ENCODE results near the gene DKK3.

Gene DKK3

GRCh38 chr11:11978098-11978637 is 30.3 kb downstream of the DKK3 start:
- Histone ChIP-seq H3K27me3 (ENCODE audit: control insufficient read depth, insufficient read depth, low read length) (no peaks in the 10 kb centered on the region), H3K27ac (ENCODE audit: low read length) (no peak overlapping the region), H3K4me1 (ENCODE audit: control insufficient read depth, low read depth, low read length) (peaks cover 11% of the 10 kb centered on the region), H3K9me3 (ENCODE audit: control insufficient read depth, low read depth, low read length) (no peaks in the 10 kb centered on the region), H3K36me3 (ENCODE audit: control insufficient read depth, low read depth, low read length) (no peaks in the 10 kb centered on the region), H3K9ac (ENCODE audit: low read length) (no peak overlapping the region), H3K4me3 (ENCODE audit: low read length) (no peak overlapping the region)

GRCh38 chr11:11977206-11977938 is 31.1 kb downstream of the DKK3 start:
- no peak overlapping the region for H3K4me3 ChIP-seq (ENCODE audit: low read length)
- no peak overlapping the region for H3K27ac ChIP-seq (ENCODE audit: low read length)
- peaks cover 11% of the 10 kb centered on the region for H3K4me1 ChIP-seq (ENCODE audit: control insufficient read depth, low read depth, low read length)
- H3K27me3 ChIP-seq (ENCODE audit: control insufficient read depth, insufficient read depth, low read length) = no peaks in the 10 kb centered on the region
- no peaks in the 10 kb centered on the region for H3K36me3 ChIP-seq (ENCODE audit: control insufficient read depth, low read depth, low read length)
- H3K9ac ChIP-seq (ENCODE audit: low read length) = no peak overlapping the region
- H3K9me3 ChIP-seq (ENCODE audit: control insufficient read depth, low read depth, low read length) = no peaks in the 10 kb centered on the region

GRCh38 chr11:11976481-11977127 is 31.8 kb downstream of the DKK3 start:
- Histone ChIP-seq H3K27me3 (ENCODE audit: control insufficient read depth, insufficient read depth, low read length) (no peaks in the 10 kb centered on the region), H3K36me3 (ENCODE audit: control insufficient read depth, low read depth, low read length) (no peaks in the 10 kb centered on the region), H3K9ac (ENCODE audit: low read length) (no peak overlapping the region), H3K4me3 (ENCODE audit: low read length) (no peak overlapping the region), H3K9me3 (ENCODE audit: control insufficient read depth, low read depth, low read length) (no peaks in the 10 kb centered on the region), H3K4me1 (ENCODE audit: control insufficient read depth, low read depth, low read length) (peaks cover 11% of the 10 kb centered on the region), H3K27ac (ENCODE audit: low read length) (no peak overlapping the region)

- no peaks in the 10 kb centered on the region for H3K9me3 ChIP-seq (ENCODE audit: control insufficient read depth, low read depth, low read length)
- no peak overlapping the region for H3K27ac ChIP-seq (ENCODE audit: low read length)
- H3K36me3 ChIP-seq (ENCODE audit: control insufficient read depth, low read depth, low read length) = no peaks in the 10 kb centered on the region
- peaks cover 11% of the 10 kb centered on the region for H3K4me1 ChIP-seq (ENCODE audit: control insufficient read depth, low read depth, low read length)
- H3K9ac ChIP-seq (ENCODE audit: low read length) = no peak overlapping the region
- H3K4me3 ChIP-seq (ENCODE audit: low read length) = no peak overlapping the region
- H3K27me3 ChIP-seq (ENCODE audit: control insufficient read depth, insufficient read depth, low read length) = no peaks in the 10 kb centered on the region
Observed at GRCh38 chr11:11975201-11976092, 33.0 kb downstream of the DKK3 start.

GRCh38 chr11:11973866-11974265 is 34.6 kb downstream of the DKK3 start:
- no peak overlapping the region for H3K27ac ChIP-seq (ENCODE audit: low read length)

GRCh38 chr11:11973361-11973800 is 35.0 kb downstream of the DKK3 start:
- Histone ChIP-seq H3K27me3 (ENCODE audit: control insufficient read depth, insufficient read depth, low read length) (no peaks in the 10 kb centered on the region), H3K9ac (ENCODE audit: low read length) (no peak overlapping the region), H3K4me1 (ENCODE audit: control insufficient read depth, low read depth, low read length) (peaks cover 11% of the 10 kb centered on the region), H3K36me3 (ENCODE audit: control insufficient read depth, low read depth, low read length) (no peaks in the 10 kb centered on the region), H3K4me3 (ENCODE audit: low read length) (no peak overlapping the region), H3K27ac (ENCODE audit: low read length) (no peak overlapping the region), H3K9me3 (ENCODE audit: control insufficient read depth, low read depth, low read length) (no peaks in the 10 kb centered on the region)

More at GRCh38 chr11:11973866-11974265, 34.6 kb downstream of the DKK3 start:
- H3K9ac ChIP-seq (ENCODE audit: low read length) = no peak overlapping the region
- H3K27me3 ChIP-seq (ENCODE audit: control insufficient read depth, insufficient read depth, low read length) = no peaks in the 10 kb centered on the region
- H3K4me1 ChIP-seq (ENCODE audit: control insufficient read depth, low read depth, low read length) = peaks cover 11% of the 10 kb centered on the region
- no peaks in the 10 kb centered on the region for H3K9me3 ChIP-seq (ENCODE audit: control insufficient read depth, low read depth, low read length)
- H3K4me3 ChIP-seq (ENCODE audit: low read length) = no peak overlapping the region
- H3K36me3 ChIP-seq (ENCODE audit: control insufficient read depth, low read depth, low read length) = no peaks in the 10 kb centered on the region

- no peak overlapping the region for H3K4me3 ChIP-seq (ENCODE audit: low read length)
- no peaks in the 10 kb centered on the region for H3K27me3 ChIP-seq (ENCODE audit: control insufficient read depth, insufficient read depth, low read length)
- no peak overlapping the region for H3K9ac ChIP-seq (ENCODE audit: low read length)
- H3K9me3 ChIP-seq (ENCODE audit: control insufficient read depth, low read depth, low read length) = no peaks in the 10 kb centered on the region
- no peak overlapping the region for H3K27ac ChIP-seq (ENCODE audit: low read length)
- no peaks in the 10 kb centered on the region for H3K36me3 ChIP-seq (ENCODE audit: control insufficient read depth, low read depth, low read length)
- H3K4me1 ChIP-seq (ENCODE audit: control insufficient read depth, low read depth, low read length) = peaks cover 11% of the 10 kb centered on the region
Observed at GRCh38 chr11:11972730-11973341, 35.6 kb downstream of the DKK3 start.

- Histone ChIP-seq H3K4me3 (ENCODE audit: low read length) (no peak overlapping the region), H3K36me3 (ENCODE audit: control insufficient read depth, low read depth, low read length) (no peaks in the 10 kb centered on the region), H3K27me3 (ENCODE audit: control insufficient read depth, insufficient read depth, low read length) (no peaks in the 10 kb centered on the region), H3K9me3 (ENCODE audit: control insufficient read depth, low read depth, low read length) (no peaks in the 10 kb centered on the region), H3K4me1 (ENCODE audit: control insufficient read depth, low read depth, low read length) (peaks cover 5% of the 10 kb centered on the region), H3K27ac (ENCODE audit: low read length) (no peak overlapping the region), H3K9ac (ENCODE audit: low read length) (no peak overlapping the region)
Observed at GRCh38 chr11:11971906-11972547, 36.4 kb downstream of the DKK3 start.

GRCh38 chr11:11970556-11970955 is 37.9 kb downstream of the DKK3 start:
- H3K27ac ChIP-seq (ENCODE audit: low read length) = no peak overlapping the region
- H3K4me1 ChIP-seq (ENCODE audit: control insufficient read depth, low read depth, low read length) = no peaks in the 10 kb centered on the region
- no peak overlapping the region for H3K9ac ChIP-seq (ENCODE audit: low read length)
- no peaks in the 10 kb centered on the region for H3K9me3 ChIP-seq (ENCODE audit: control insufficient read depth, low read depth, low read length)
- H3K27me3 ChIP-seq (ENCODE audit: control insufficient read depth, insufficient read depth, low read length) = no peaks in the 10 kb centered on the region
- no peaks in the 10 kb centered on the region for H3K36me3 ChIP-seq (ENCODE audit: control insufficient read depth, low read depth, low read length)
- no peak overlapping the region for H3K4me3 ChIP-seq (ENCODE audit: low read length)

- Histone ChIP-seq H3K9me3 (ENCODE audit: control insufficient read depth, low read depth, low read length) (no peaks in the 10 kb centered on the region), H3K4me3 (ENCODE audit: low read length) (no peak overlapping the region), H3K9ac (ENCODE audit: low read length) (no peak overlapping the region), H3K27me3 (ENCODE audit: control insufficient read depth, insufficient read depth, low read length) (no peaks in the 10 kb centered on the region), H3K36me3 (ENCODE audit: control insufficient read depth, low read depth, low read length) (no peaks in the 10 kb centered on the region), H3K4me1 (ENCODE audit: control insufficient read depth, low read depth, low read length) (no peaks in the 10 kb centered on the region), H3K27ac (ENCODE audit: low read length) (no peak overlapping the region)
Observed at GRCh38 chr11:11969380-11970215, 38.8 kb downstream of the DKK3 start.

Measured in iPS-18a (cell line).